ENCODE results near the gene TSPYL1. TPM values are rescaled to one million over a fixed set of nuclear protein-coding genes. Genes with fewer than 3 reads are reported as not detected.
"Not testable (repeated sequence)": the region's sequence is repeated elsewhere in the genome, so short reads cannot be mapped to it uniquely, and the experiment has no call there.

Gene TSPYL1
- total and polyA plus RNA-seq, 5 donors, result 34.9 to 98.2 (median 95.5) TPM

DNA sequence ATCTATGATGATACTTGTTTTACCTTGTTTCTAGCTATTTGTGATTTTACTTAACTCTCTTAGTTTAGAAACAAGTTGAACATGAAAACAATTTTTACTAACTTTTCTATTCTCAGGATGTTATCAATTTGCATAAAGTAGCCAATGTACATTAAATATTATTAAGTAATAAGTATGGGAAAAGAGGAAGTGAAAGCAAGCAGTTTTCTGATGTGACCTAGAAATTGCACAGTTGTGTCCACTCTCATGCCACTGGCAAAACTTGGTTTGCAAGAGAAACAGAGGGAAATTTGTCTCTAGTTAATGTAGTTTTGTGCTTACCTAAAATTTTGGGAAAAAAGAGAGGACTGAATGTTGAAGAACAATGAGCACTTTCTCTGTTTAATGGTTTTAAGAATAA lies 19.2 kb upstream of the TSPYL1 start:
- H3K27ac ChIP-seq (ENCODE audit: low read length), result no peak overlapping the region
- intact Hi-C loops (cut with DNase I), result loop anchor here in 1 of 4 donors (10.0 kb wide), 1 partner anchor 146 kb away; no protein-coding TSS in a partner anchor
- H3K27me3 ChIP-seq (ENCODE audit: control insufficient read depth, insufficient read depth), result no peaks in the 10 kb centered on the region
- DNase-seq, result no peak
- H3K4me1 ChIP-seq (ENCODE audit: control insufficient read depth, insufficient read depth, low read length), result peaks cover 1% of the 10 kb centered on the region
- no peaks in the 10 kb centered on the region for H3K9me3 ChIP-seq (ENCODE audit: control insufficient read depth, low read length)
- H3K4me3 ChIP-seq (ENCODE audit: low read length), result no peak overlapping the region
- ATAC-seq, result no peak

DNA sequence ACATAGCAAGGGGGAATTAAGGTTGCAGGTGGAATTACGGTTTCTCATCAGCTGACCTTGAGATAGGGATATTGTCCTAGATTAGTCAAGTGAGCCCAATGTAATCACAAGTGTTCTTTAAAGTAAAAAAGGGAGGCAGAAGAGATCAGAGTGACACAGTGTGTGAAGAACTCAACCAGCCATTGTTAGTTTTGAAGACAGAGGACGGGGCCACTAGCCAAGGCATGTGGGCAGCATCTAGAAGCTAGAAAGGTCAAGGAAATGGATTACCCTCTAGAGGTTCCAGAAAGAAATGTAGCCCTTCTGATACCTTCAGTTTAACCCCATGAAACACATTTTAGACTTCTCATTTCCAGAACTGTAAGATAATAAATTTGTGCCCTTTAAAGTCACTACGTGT lies 18.5 kb upstream of the TSPYL1 start:
- H3K27ac ChIP-seq (ENCODE audit: low read length), result no peak overlapping the region

DNA sequence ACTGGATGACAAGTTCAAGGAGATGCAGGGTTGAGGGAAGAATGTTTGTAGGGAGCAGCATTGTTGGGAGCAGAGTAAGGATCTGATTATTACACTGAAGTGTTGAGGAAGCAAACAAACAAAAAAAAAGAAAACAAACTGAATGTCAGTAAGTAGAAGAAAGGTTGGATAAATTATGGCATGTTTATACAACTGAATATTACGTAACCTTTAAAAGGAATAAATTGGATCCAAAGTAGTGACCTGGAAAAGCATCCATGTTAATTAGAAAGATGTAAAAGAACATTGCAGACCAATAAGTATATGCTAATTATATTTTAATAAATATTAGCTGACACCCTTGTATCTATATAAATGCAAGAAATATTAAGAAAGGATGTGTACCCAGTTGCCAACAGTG lies 12.8 kb upstream of the TSPYL1 start:
- Histone ChIP-seq H3K27me3 (ENCODE audit: control insufficient read depth, insufficient read depth) (no peaks in the 10 kb centered on the region), H3K4me3 (ENCODE audit: low read length) (no peak overlapping the region), H3K27ac (ENCODE audit: low read length) (no peak overlapping the region), H3K9me3 (ENCODE audit: control insufficient read depth, low read length) (no peaks in the 10 kb centered on the region), H3K4me1 (ENCODE audit: control insufficient read depth, insufficient read depth, low read length) (no peaks in the 10 kb centered on the region)
- DNase-seq (no peak), ATAC-seq (no peak)
- 97% methylated on average over 1 of the region's 1 CpG for WGBS
- intact Hi-C loops (cut with DNase I), result loop anchor here in 1 of 4 donors (10.0 kb wide), 1 partner anchor 152 kb away; no protein-coding TSS in a partner anchor

More for the DNA sequence above, 18.5 kb upstream of the TSPYL1 start:
- ATAC-seq (no peak), DNase-seq (no peak)
- H3K27me3 ChIP-seq (ENCODE audit: control insufficient read depth, insufficient read depth), result no peaks in the 10 kb centered on the region
- H3K4me1 ChIP-seq (ENCODE audit: control insufficient read depth, insufficient read depth, low read length), result peaks cover 1% of the 10 kb centered on the region
- 95% methylated on average over 3 of the region's 3 CpGs for WGBS
- intact Hi-C loops (cut with DNase I), result loop anchor here in 1 of 4 donors (10.0 kb wide), 1 partner anchor 147 kb away; no protein-coding TSS in a partner anchor
- H3K4me3 ChIP-seq (ENCODE audit: low read length), result no peak overlapping the region
- no peaks in the 10 kb centered on the region for H3K9me3 ChIP-seq (ENCODE audit: control insufficient read depth, low read length)

DNA sequence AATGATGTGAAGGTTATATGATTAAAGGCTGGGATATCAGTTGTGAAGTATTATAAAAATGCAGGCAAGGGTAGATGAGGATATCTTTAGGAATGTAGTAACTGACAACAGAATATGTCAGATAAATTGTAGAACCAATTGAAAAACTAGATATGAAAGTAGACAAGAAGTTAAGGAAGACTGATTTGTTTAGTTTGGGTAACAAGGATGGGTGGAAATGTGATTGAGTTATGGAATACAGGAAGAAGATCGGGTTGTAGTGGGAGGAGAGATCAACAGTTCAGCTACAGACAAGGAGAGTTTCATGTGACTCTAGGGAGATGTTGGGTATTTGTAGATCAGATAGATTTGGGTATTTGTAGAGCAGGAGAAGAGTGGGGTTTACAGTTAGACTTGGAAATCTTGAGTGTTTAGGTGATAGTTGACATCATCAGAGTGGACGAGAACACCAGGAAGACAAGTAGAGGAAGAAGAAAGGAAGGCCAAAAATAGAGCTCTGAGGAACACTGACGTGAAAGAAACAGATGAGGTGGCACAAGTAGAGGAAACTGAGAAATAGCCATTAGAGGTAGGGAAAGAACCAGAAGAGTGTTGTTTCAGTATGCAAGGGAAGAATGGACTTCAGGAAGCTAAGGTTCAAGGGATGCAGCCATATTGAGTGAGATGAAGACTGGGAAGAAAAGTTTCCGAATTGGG lies 12.1 kb upstream of the TSPYL1 start:
- no peaks in the 10 kb centered on the region for H3K9me3 ChIP-seq (ENCODE audit: control insufficient read depth, low read length)
- H3K4me3 ChIP-seq (ENCODE audit: low read length), result no peak overlapping the region
- ATAC-seq (no peak), DNase-seq (no peak)
- H3K4me1 ChIP-seq (ENCODE audit: control insufficient read depth, insufficient read depth, low read length), result no peaks in the 10 kb centered on the region
- WGBS, result 71% methylated on average over 4 of the region's 4 CpGs
- intact Hi-C loops (cut with DNase I), result loop anchor here in 1 of 4 donors (10.0 kb wide), 1 partner anchor 153 kb away; no protein-coding TSS in a partner anchor
- no peaks in the 10 kb centered on the region for H3K27me3 ChIP-seq (ENCODE audit: control insufficient read depth, insufficient read depth)
- H3K27ac ChIP-seq (ENCODE audit: low read length), result no peak overlapping the region

DNA sequence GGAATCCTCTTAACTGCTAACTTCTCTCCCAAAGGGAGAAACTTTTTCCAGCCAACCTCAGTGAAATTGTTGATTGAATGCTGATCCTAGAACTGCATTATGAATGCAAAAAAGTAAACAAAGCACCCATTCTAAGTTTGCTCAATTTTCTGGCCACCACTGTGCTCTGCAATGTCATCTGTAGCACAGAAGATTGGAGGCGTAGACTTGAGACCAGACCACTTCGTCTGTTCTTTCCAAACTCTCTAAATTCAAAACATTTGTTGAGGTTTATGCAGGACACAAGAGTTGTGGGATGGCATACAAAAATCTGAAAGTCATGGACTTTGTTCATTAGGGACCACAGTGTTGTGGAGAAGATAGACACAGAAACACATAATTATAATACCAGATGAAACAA lies 11.1 kb upstream of the TSPYL1 start:
- ATAC-seq, result peak in 1 of 2 donors; percentile 51
- no peak for DNase-seq
- H3K4me3 ChIP-seq (ENCODE audit: low read length), result no peak overlapping the region
- no peak overlapping the region for H3K27ac ChIP-seq (ENCODE audit: low read length)
- 68% methylated on average over 2 of the region's 2 CpGs for WGBS
- no peaks in the 10 kb centered on the region for H3K4me1 ChIP-seq (ENCODE audit: control insufficient read depth, insufficient read depth, low read length)
- H3K27me3 ChIP-seq (ENCODE audit: control insufficient read depth, insufficient read depth), result no peaks in the 10 kb centered on the region
- intact Hi-C loops (cut with DNase I), result loop anchor here in 1 of 4 donors (10.0 kb wide), 1 partner anchor 154 kb away; no protein-coding TSS in a partner anchor
- no peaks in the 10 kb centered on the region for H3K9me3 ChIP-seq (ENCODE audit: control insufficient read depth, low read length)

DNA sequence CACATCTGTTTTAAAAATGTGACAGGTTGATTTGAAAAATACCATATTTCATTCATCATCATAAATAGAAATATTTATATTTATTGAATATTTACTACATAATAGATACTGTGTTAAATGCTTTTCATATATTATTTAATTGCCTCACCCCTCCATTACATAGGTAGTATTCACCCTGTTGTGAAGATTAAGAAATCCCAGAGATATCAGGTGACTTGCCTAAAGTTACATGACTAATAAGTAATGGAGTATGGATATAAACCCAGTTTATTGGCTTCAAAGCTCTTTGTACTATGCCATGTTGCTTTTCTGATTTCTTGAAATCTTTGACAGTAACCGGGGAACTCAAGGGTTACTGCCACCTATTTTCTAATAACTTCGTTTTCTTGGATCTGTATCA lies 10.1 kb upstream of the TSPYL1 start:
- DNase-seq, result no peak
- 88% methylated on average over 2 of the region's 2 CpGs for WGBS
- no peak overlapping the region for H3K4me3 ChIP-seq (ENCODE audit: low read length)
- H3K27ac ChIP-seq (ENCODE audit: low read length), result no peak overlapping the region
- no peaks in the 10 kb centered on the region for H3K9me3 ChIP-seq (ENCODE audit: control insufficient read depth, low read length)
- no peaks in the 10 kb centered on the region for H3K4me1 ChIP-seq (ENCODE audit: control insufficient read depth, insufficient read depth, low read length)
- no peaks in the 10 kb centered on the region for H3K27me3 ChIP-seq (ENCODE audit: control insufficient read depth, insufficient read depth)
- ATAC-seq, result no peak
- intact Hi-C loops (cut with DNase I), result loop anchor here (5.0 to 10.0 kb wide), 3 partner anchors 155 to 245 kb away; no protein-coding TSS in a partner anchor

DNA sequence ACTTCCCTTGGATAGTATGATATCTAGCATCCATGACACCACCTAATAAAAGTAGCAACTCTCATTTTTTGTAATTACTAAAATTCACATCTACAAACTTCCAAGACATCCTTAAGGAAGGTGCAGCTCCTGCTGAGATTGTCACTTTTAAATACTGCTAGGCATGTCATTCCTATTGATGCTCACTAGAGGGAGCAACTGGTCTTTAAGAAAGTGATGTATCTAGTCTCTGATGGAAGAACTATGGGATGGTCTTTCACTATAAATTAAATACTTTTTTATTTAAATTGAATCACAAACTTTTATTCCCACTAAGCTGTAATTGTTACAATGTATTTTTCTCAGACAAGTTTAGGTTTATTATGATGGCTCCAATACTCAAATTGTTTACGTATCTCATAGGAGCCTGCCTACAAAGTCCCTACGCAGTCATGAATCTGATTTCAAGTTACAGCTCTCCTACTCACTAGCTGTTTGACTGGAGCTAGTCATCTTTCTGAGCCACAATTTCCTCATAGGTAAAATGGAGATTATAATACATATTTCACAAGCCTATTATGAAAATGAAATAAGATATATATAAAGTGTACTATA lies 8.1 kb upstream of the TSPYL1 start:
- ATAC-seq, result peak; percentile 68 to 73
- intact Hi-C loops (cut with DNase I), result loop anchor here (5.0 to 10.0 kb wide), 3 partner anchors 157 to 247 kb away; no protein-coding TSS in a partner anchor
- H3K27ac ChIP-seq (ENCODE audit: low read length), result no peak overlapping the region
- H3K27me3 ChIP-seq (ENCODE audit: control insufficient read depth, insufficient read depth), result no peaks in the 10 kb centered on the region
- H3K4me3 ChIP-seq (ENCODE audit: low read length), result no peak overlapping the region
- DNase-seq, result no peak
- 86% methylated on average over 2 of the region's 2 CpGs for WGBS
- H3K9me3 ChIP-seq (ENCODE audit: control insufficient read depth, low read length), result no peaks in the 10 kb centered on the region
- H3K4me1 ChIP-seq (ENCODE audit: control insufficient read depth, insufficient read depth, low read length), result no peaks in the 10 kb centered on the region

DNA sequence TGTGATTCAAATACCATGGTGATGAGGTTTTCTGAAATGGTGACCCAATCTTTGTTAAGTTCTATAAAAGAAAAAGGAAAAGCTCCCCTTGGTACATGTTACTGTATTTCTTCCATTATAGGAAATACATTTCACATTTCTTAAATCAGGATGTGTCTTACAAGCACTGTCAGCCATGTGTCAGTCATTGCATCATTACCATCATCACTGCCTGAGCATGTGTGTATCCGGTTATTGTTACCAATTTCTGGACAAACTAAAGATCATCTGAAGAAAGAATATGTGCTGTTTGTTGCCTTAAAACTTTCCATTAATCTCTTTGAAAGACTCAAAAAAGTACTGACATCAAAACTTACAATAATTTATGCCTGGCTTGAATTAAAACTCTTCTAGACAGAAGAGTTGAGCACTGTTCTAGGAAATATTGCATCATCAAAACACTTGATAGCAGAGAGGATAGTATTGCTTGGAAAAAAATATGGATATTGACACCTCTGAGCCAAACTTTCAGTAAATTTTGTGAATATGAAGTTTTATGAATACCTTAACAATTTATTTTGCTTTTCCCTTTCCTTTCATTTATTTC lies 7.1 kb upstream of the TSPYL1 start:
- no peaks in the 10 kb centered on the region for H3K9me3 ChIP-seq (ENCODE audit: control insufficient read depth, low read length)
- H3K27me3 ChIP-seq (ENCODE audit: control insufficient read depth, insufficient read depth), result no peaks in the 10 kb centered on the region
- DNase-seq, result no peak
- no peak for ATAC-seq
- H3K4me1 ChIP-seq (ENCODE audit: control insufficient read depth, insufficient read depth, low read length), result no peaks in the 10 kb centered on the region
- no peak overlapping the region for H3K27ac ChIP-seq (ENCODE audit: low read length)
- 77% methylated on average over 1 of the region's 1 CpG for WGBS
- no peak overlapping the region for H3K4me3 ChIP-seq (ENCODE audit: low read length)
- intact Hi-C loops (cut with DNase I), result loop anchor here (5.0 to 10.0 kb wide), 3 partner anchors 158 to 248 kb away; no protein-coding TSS in a partner anchor

DNA sequence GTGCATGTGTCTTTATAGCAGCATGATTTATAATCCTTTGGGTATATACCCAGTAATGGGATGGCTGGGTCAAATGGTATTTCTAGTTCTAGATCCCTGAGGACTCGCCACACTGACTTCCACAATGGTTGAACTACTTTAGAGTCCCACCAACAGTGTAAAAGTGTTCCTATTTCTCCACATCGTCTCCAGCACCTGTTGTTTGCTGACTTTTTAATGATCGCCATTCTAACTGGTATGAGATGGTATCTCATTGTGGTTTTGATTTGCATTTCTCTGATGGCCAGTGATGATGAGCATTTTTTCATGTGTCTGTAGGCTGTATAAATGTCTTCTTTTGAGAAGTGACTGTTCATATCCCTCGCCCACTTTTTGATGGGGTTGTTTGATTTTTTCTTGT lies 5.3 kb upstream of the TSPYL1 start:
- ATAC-seq; DNase-seq; H3K4me3 ChIP-seq (ENCODE audit: low read length); H3K27me3 ChIP-seq (ENCODE audit: control insufficient read depth, insufficient read depth); H3K4me1 ChIP-seq (ENCODE audit: control insufficient read depth, insufficient read depth, low read length); H3K9me3 ChIP-seq (ENCODE audit: control insufficient read depth, low read length); H3K27ac ChIP-seq (ENCODE audit: low read length): not testable (repeated sequence)
- 97% methylated on average over 4 of the region's 4 CpGs for WGBS
- intact Hi-C loops (cut with DNase I), result loop anchor here (5.0 to 10.0 kb wide), 3 partner anchors 160 to 250 kb away; no protein-coding TSS in a partner anchor

DNA sequence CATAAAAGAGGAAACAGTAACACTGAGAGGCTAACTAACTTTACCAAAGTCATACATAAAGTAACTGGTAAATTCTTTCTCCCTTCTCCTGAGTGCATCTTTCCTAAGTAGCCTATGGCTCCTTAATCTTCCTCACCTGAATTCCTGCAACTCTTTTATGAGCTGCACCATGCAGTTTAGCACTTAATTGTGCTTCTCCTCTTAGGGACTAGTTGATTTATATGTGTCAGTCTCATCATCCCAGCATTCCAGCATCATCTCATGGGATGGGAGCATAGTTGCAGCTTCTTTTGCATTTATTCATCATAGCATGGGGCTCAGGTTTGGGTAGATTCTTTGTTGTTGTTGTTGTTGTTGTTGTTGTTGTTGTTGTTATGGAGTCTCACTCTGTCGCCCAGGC lies 3.5 kb upstream of the TSPYL1 start:
- WGBS, result 78% methylated on average over 1 of the region's 1 CpG
- intact Hi-C loops (cut with DNase I), result loop anchor here in 3 of 4 donors (10.0 kb wide), 2 partner anchors 162 to 252 kb away; no protein-coding TSS in a partner anchor

DNA sequence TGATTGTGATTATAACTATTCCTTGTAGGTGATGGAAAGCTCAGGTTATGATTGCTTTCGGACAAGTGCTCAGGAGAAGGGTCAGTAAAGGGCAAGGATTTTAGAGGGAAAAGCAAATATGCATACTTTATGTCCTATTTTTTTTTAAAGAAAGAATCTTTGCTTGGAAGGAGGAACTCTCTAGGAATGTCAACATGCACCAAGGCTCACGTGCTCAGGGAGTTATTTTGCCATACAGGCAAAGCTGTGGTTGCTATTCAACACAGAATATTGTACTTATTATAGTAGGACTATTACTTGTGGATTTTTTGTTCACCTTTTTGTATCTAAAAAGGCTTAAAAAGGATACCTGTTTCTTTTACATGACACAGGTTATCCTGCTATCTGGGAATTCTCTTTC lies 3.0 kb upstream of the TSPYL1 start:
- 75% methylated on average over 2 of the region's 2 CpGs for WGBS
- H3K4me1 ChIP-seq (ENCODE audit: control insufficient read depth, insufficient read depth, low read length), result no peaks in the 10 kb centered on the region
- intact Hi-C loops (cut with DNase I), result loop anchor here in 3 of 4 donors (10.0 kb wide), 2 partner anchors 162 to 252 kb away; no protein-coding TSS in a partner anchor
- H3K27me3 ChIP-seq (ENCODE audit: control insufficient read depth, insufficient read depth), result no peaks in the 10 kb centered on the region
- H3K27ac ChIP-seq (ENCODE audit: low read length), result no peak overlapping the region
- no peaks in the 10 kb centered on the region for H3K9me3 ChIP-seq (ENCODE audit: control insufficient read depth, low read length)
- no peak overlapping the region for H3K4me3 ChIP-seq (ENCODE audit: low read length)
- no peak for DNase-seq
- no peak for ATAC-seq

More for the DNA sequence above, 3.5 kb upstream of the TSPYL1 start:
- Histone ChIP-seq H3K4me1 (ENCODE audit: control insufficient read depth, insufficient read depth, low read length) (no peaks in the 10 kb centered on the region), H3K4me3 (ENCODE audit: low read length) (no peak overlapping the region), H3K27me3 (ENCODE audit: control insufficient read depth, insufficient read depth) (no peaks in the 10 kb centered on the region), H3K27ac (ENCODE audit: low read length) (no peak overlapping the region), H3K9me3 (ENCODE audit: control insufficient read depth, low read length) (no peaks in the 10 kb centered on the region)
- ATAC-seq (no peak), DNase-seq (no peak)

Data from right cardiac atrium (tissue), 5 donors.